Measurements from ENCODE around the gene HPS3.

Gene HPS3, protein sequence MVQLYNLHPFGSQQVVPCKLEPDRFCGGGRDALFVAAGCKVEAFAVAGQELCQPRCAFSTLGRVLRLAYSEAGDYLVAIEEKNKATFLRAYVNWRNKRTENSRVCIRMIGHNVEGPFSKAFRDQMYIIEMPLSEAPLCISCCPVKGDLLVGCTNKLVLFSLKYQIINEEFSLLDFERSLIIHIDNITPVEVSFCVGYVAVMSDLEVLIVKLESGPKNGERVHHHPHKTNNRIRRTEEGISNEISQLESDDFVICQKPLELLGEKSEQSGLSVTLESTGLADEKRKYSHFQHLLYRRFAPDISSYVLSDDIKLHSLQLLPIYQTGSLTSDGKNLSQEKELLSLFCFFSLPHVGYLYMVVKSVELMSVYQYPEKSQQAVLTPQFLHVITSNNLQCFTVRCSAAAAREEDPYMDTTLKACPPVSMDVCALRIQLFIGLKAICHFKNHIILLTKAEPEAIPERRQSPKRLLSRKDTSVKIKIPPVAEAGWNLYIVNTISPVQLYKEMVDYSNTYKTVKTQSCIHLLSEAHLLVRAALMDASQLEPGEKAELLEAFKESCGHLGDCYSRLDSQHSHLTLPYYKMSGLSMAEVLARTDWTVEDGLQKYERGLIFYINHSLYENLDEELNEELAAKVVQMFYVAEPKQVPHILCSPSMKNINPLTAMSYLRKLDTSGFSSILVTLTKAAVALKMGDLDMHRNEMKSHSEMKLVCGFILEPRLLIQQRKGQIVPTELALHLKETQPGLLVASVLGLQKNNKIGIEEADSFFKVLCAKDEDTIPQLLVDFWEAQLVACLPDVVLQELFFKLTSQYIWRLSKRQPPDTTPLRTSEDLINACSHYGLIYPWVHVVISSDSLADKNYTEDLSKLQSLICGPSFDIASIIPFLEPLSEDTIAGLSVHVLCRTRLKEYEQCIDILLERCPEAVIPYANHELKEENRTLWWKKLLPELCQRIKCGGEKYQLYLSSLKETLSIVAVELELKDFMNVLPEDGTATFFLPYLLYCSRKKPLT

DNA sequence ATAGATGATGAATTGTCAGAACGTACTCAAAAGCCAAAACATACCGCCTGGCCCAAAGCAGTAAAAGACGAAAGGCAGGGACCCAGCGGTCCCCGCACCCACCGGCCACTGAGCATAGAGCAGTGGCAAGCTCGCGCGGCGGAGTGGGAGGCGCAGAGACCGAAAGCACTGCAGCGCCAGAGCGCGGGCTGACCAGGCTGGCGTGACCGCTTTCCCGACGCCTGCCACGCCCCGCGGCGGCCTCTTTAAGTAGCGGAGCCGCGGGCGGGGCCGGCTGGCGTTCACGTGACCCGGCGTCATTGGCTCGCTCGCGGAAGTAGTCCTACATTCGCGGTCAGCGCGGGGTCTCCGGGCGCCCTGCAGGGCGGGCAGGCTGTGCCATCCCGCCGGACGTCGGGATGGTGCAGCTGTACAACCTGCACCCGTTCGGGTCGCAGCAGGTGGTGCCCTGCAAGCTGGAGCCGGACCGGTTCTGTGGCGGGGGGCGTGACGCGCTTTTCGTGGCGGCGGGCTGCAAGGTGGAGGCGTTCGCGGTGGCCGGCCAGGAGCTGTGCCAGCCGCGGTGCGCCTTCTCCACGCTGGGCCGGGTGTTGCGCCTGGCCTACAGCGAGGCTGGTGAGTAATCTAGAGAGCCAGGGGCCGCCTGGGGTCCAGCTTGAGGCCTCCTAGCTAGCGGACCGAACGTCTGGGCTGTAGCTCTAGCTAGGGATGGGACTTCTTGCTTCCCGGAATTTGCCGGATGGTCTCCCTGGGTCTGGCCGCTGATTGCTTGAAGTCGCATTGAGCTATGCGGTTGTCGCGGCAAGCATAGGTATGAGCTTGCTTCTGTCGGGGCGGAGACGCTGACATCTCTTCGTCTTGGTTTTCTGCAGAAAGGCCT, at the start of gene HPS3:
TSS of gene HPS3 (plus strand) at position 313 of the 880 bp plus-strand sequence. CDS start at position 399, 86 bp downstream.
- Histone ChIP-seq H3K4me1 (ENCODE audit: low read length) (peaks cover 18% of the 10 kb centered on the region), H3K9ac (ENCODE audit: low read length) (peak within 1 kb of the TSS; percentile 74), H3K27me3 (replicated peaks; ENCODE audit: insufficient read depth, low read length) (no peaks in the 10 kb centered on the region), H3K27ac (ENCODE audit: low read length) (peak within 1 kb of the TSS; percentile 51), H3K79me2 (ENCODE audit: low read length) (peaks cover 45% of the 10 kb centered on the region), H3F3A (ENCODE audit: insufficient read depth, low read length) (peaks cover 9% of the 10 kb centered on the region; the same call in 1 of the 2 replicates), H3K9me3 (replicated peaks; ENCODE audit: insufficient read depth, low read length) (no peaks in the 10 kb centered on the region), H4K20me1 (ENCODE audit: insufficient read depth, low read length) (no peaks in the 10 kb centered on the region), H2AFZ (ENCODE audit: low read length) (peak within 1 kb of the TSS; percentile 69), H3K4me2 (ENCODE audit: low read depth, low read length) (peak within 1 kb of the TSS; percentile 94), H3K4me3 (ENCODE audit: low read length) (peak within 1 kb of the TSS; percentile 78), H3K36me3 (replicated peaks; ENCODE audit: insufficient read depth, low read length) (no peaks in the 10 kb centered on the region), H3K9me2 (replicated peaks; ENCODE audit: insufficient read depth, low read length) (no peaks in the 10 kb centered on the region)
- TF ChIP-seq EZH2phosphoT487 (IDR thresholded peaks at IDR 0.05; ENCODE audit: low read length) (no peak), EZH2 (optimal IDR thresholded peaks at IDR 0.05; ENCODE audit: low read depth, low read length) (no peak)
- TF ChIP-seq, protein P1, sequence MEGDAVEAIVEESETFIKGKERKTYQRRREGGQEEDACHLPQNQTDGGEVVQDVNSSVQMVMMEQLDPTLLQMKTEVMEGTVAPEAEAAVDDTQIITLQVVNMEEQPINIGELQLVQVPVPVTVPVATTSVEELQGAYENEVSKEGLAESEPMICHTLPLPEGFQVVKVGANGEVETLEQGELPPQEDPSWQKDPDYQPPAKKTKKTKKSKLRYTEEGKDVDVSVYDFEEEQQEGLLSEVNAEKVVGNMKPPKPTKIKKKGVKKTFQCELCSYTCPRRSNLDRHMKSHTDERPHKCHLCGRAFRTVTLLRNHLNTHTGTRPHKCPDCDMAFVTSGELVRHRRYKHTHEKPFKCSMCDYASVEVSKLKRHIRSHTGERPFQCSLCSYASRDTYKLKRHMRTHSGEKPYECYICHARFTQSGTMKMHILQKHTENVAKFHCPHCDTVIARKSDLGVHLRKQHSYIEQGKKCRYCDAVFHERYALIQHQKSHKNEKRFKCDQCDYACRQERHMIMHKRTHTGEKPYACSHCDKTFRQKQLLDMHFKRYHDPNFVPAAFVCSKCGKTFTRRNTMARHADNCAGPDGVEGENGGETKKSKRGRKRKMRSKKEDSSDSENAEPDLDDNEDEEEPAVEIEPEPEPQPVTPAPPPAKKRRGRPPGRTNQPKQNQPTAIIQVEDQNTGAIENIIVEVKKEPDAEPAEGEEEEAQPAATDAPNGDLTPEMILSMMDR (IDR thresholded peaks at IDR 0.05; ENCODE audit: low read length): no peak
- DNase-seq: peak; percentile 95

DNA sequence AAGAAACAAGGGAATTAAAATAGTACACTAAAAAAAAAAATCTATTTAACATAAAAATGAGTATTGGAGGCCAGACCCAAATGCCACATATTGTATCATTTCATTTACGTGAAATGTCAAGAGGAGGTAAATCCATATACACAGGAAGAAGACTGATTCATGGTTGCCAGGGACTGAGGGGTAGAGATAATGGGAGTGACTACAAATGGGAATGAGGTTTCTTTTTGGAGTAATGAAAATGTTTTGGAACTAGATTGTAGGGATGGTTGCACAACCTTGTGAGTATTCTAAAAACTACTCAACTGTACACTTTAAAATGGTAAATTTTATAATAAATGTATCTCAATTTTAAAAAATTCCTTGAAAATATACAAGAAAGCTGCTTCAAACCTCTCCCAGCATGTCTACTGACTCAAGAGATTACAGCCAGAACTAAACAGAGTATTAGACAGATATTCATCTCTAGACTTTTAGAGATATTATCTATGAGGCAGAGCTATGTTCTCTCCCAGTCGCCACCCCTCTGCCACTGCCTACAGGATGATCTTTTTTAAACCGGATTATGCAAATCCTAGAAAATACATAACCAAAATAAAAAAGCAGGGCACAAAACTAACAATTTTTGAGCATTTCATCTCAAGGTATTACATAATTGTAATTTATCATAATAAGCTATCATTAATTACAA, 49.3 kb upstream of the HPS3 start:
- no peaks in the 10 kb centered on the region; the same call in 1 of the 2 replicates for H3K36me3 ChIP-seq (replicated peaks; ENCODE audit: insufficient read depth, low read length)
- no peaks in the 10 kb centered on the region for H3K27me3 ChIP-seq (replicated peaks; ENCODE audit: insufficient read depth, low read length)
- no peaks in the 10 kb centered on the region for H3K9me2 ChIP-seq (replicated peaks; ENCODE audit: insufficient read depth, low read length)
- TF ChIP-seq, protein P1 (IDR thresholded peaks at IDR 0.05; ENCODE audit: low read length): no peak
- TF ChIP-seq EZH2phosphoT487 (IDR thresholded peaks at IDR 0.05; ENCODE audit: low read length): no peak
- TF ChIP-seq EZH2 (optimal IDR thresholded peaks at IDR 0.05; ENCODE audit: low read depth, low read length): no peak
- no peak for DNase-seq
- no peak overlapping the region for H2AFZ ChIP-seq (ENCODE audit: low read length)
- peaks cover 17% of the 10 kb centered on the region for H3K79me2 ChIP-seq (ENCODE audit: low read length)
- no peaks in the 10 kb centered on the region for H4K20me1 ChIP-seq (ENCODE audit: insufficient read depth, low read length)
- 0 out of 2 replicates have a peak, but pooled peaks cover 6% of the 10 kb centered on the region for H3K4me1 ChIP-seq (ENCODE audit: low read length)
- no peak overlapping the region for H3K4me2 ChIP-seq (ENCODE audit: low read depth, low read length)
- H3K9me3 ChIP-seq (replicated peaks; ENCODE audit: insufficient read depth, low read length): no peaks in the 10 kb centered on the region
- H3K4me3 ChIP-seq (ENCODE audit: low read length): no peak overlapping the region
- no peak overlapping the region for H3K27ac ChIP-seq (ENCODE audit: low read length)
- H3F3A ChIP-seq (ENCODE audit: insufficient read depth, low read length): no peaks in the 10 kb centered on the region
- H3K9ac ChIP-seq (ENCODE audit: low read length): no peak overlapping the region
